CD14-positive monocyte (primary cell): ENCODE measurements around the gene NHLH2. TPM values are rescaled to one million over a fixed set of nuclear protein-coding genes. Genes with fewer than 3 reads are reported as not detected.
A peak's percentile ranks its signal among the peaks of the same experiment; 100 is the strongest.

Experiments
- DNase-seq, 3 donors: peaks; one replicate each; pipeline ENCODE4 v3.0.0-alpha.2; 2011 to 2022
- H2AFZ ChIP-seq: 2 replicates; pipeline ENCODE4 v1.6.0; 2012; ENCODE audit warnings: mild to moderate bottlenecking, low read depth, low read length, inconsistent platforms; ENCODE audit not compliant: insufficient read depth, poor library complexity, severe bottlenecking
- H3K27ac ChIP-seq, 2 donors: 1 replicate in 1 of 2; 2 replicates in 1 of 2; pipeline ENCODE4 v1.5.1; 2012 to 2013; ENCODE audit warnings: low read length in 2 of 2, control low read depth in 1 of 2, inconsistent platforms in 1 of 2, low read depth in 1 of 2, mild to moderate bottlenecking in 1 of 2
- H3K27me3 ChIP-seq, 2 donors: one replicate each; pipeline versions ENCODE4 v1.6.0 to v1.6.1; 2011 to 2013; ENCODE audit warnings: low read length in 2 of 2; ENCODE audit not compliant: control insufficient read depth in 2 of 2, insufficient read depth in 2 of 2
- H3K36me3 ChIP-seq, 2 donors: replicated peaks in 1 of 2; 1 replicate in 1 of 2; 2 replicates in 1 of 2; pipeline versions ENCODE4 v1.5.1 to v1.6.1; 2012 to 2013; ENCODE audit warnings: low read length in 2 of 2, control low read depth in 1 of 2, inconsistent platforms in 1 of 2, mild to moderate bottlenecking in 1 of 2; ENCODE audit not compliant: insufficient read depth in 2 of 2, control insufficient read depth in 1 of 2
- H3K4me1 ChIP-seq, 2 donors: 1 replicate in 1 of 2; 2 replicates in 1 of 2; pipeline versions ENCODE4 v1.5.1 to v1.6.1; 2012 to 2013; ENCODE audit warnings: low read length in 2 of 2, control low read depth in 1 of 2, inconsistent platforms in 1 of 2, mild to moderate bottlenecking in 1 of 2, moderate library complexity in 1 of 2; ENCODE audit not compliant: insufficient read depth in 2 of 2, control insufficient read depth in 1 of 2
- H3K4me2 ChIP-seq: replicated peaks from 2 replicates; pipeline ENCODE3; 2012; ENCODE audit warnings: low read length, moderate library complexity, mild to moderate bottlenecking; ENCODE audit not compliant: poor library complexity, severe bottlenecking; ENCODE audit errors: extremely low read depth
- H3K4me3 ChIP-seq, 3 experiments: fragments of 200-600 bp in 1 of 3; sonication (generic) in 1 of 3; replicated peaks in 1 of 3; 1 replicate in 2 of 3; 2 replicates in 1 of 3; pipeline ENCODE4 v1.5.1; 2011 to 2013; ENCODE audit warnings: low read length in 3 of 3, mild to moderate bottlenecking in 3 of 3, control low read depth in 2 of 3, low read depth in 2 of 3, inconsistent platforms in 1 of 3, moderate library complexity in 1 of 3
- H3K79me2 ChIP-seq: 2 replicates; pipeline ENCODE4 v1.6.0; 2012; ENCODE audit warnings: mild to moderate bottlenecking, control low read depth, inconsistent platforms, low read length, moderate library complexity; ENCODE audit not compliant: insufficient read depth
- H3K9ac ChIP-seq: 2 replicates; pipeline ENCODE4 v1.6.0; 2017; ENCODE audit warnings: low read length, mild to moderate bottlenecking; ENCODE audit not compliant: insufficient read depth, poor library complexity, severe bottlenecking
- H3K9me3 ChIP-seq, 2 donors: replicated peaks in 1 of 2; 1 replicate in 1 of 2; 2 replicates in 1 of 2; pipeline versions ENCODE4 v1.5.1 to v1.6.1; 2012 to 2013; ENCODE audit warnings: low read length in 2 of 2, control low read depth in 1 of 2; ENCODE audit not compliant: control insufficient read depth in 1 of 2, insufficient read depth in 1 of 2
- H4K20me1 ChIP-seq: 2 replicates; pipeline ENCODE4 v1.6.0; 2012; ENCODE audit warnings: mild to moderate bottlenecking, low read length, control low read depth, moderate library complexity; ENCODE audit not compliant: insufficient read depth
- H3K27ac Mint-ChIP-seq, 7 donors: one replicate each; pipeline ENCODE4 v1.8.0; 2020; ENCODE audit warnings: mild to moderate bottlenecking in 7 of 7, mixed read lengths in 7 of 7, moderate library complexity in 6 of 7, inconsistent platforms in 2 of 7
- H3K27me3 Mint-ChIP-seq, 3 donors: one replicate each; pipeline ENCODE4 v1.8.0; 2021 to 2022; ENCODE audit warnings: low read depth in 3 of 3, mild to moderate bottlenecking in 3 of 3, mixed read lengths in 3 of 3, moderate library complexity in 3 of 3, inconsistent platforms in 1 of 3
- H3K36me3 Mint-ChIP-seq, 2 donors: one replicate each; pipeline ENCODE4 v1.8.0; 2020; ENCODE audit warnings: mixed read lengths in 2 of 2, inconsistent platforms in 1 of 2, mild to moderate bottlenecking in 1 of 2
- H3K4me1 Mint-ChIP-seq: one replicate; pipeline ENCODE4 v1.8.0; 2020; ENCODE audit warnings: mild to moderate bottlenecking, mixed read lengths
- H3K4me3 Mint-ChIP-seq, 2 donors: one replicate each; pipeline ENCODE4 v1.8.0; 2020; ENCODE audit warnings: mild to moderate bottlenecking in 2 of 2, mixed read lengths in 2 of 2, moderate library complexity in 1 of 2
- H3K9me3 Mint-ChIP-seq, 7 donors: one replicate each; pipeline ENCODE4 v1.8.0; 2020 to 2022; ENCODE audit warnings: mixed read lengths in 7 of 7, mild to moderate bottlenecking in 6 of 7, moderate library complexity in 6 of 7, inconsistent platforms in 2 of 7
- WGBS: methylation state at CpG from one replicate; pipeline ENCODE4 v1.1.5; 2013; ENCODE audit warnings: missing lambda C conversion rate; ENCODE audit not compliant: insufficient coverage; 5-methylcytosine and 5-hydroxymethylcytosine counted together
- intact Hi-C, 2 donors: fragments of 100-400 bp; cut with micrococcal nuclease; formaldehyde crosslinking; loops; one replicate each; pipeline versions ENCODE4 v1.15.0 to v1.15.1; 2023
- polyA plus RNA-seq, 3 donors: library from polyadenylated mRNA; depleted of rRNA in 1 of 3; unstranded in 2 of 3; stranded (reverse) in 1 of 3; fragments of 300-500 nt in 2 of 3; fragments of >200 nt in 1 of 3; fragmentation: Illumina TruSeq in 2 of 3; gene quantifications; 1 replicate in 2 of 3; 2 replicates in 1 of 3; pipeline ENCODE4 v1.2.3, GENCODE V29; 2012 to 2021
- TF ChIP-seq, protein P1 (sequence below): fragments of 200-600 bp; IDR thresholded peaks from one replicate; pipeline ENCODE4 v1.8.0; 2022; ENCODE audit warnings: antibody characterized with exemption, mild to moderate bottlenecking

Gene NHLH2
- polyA plus RNA-seq, 3 donors = 0.03 TPM; not detected in 2

DNA sequence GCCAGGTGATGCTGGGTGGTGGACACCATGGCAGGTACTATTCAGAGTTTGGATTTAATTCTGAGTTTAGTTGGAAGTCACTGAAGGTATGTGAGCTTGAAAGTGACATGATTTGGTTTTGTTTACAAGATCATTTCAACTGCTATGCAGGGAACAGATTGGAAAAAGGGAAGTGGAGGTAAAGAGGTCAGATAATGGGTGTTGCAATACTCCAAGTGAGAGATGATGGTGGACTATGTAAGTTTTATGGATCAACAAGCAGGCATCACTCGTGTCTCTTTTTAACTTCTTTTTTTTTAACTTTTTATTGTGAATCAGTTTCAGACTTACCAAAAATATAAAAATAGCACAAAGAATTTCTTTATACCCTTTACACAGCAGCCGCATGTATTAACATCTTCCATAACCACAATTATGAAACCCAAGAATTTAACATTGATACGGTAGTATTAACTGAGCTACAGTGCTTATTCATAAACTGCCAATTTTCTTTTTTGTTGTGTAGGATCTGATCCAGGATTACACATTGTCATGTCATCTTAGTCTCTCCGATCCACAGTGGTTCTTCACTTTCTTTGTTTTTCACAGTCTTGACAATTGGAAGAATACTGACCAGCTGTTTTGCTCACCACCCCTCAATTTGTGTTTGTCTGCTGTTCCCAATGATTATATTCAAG lies 24.9 kb upstream of the NHLH2 start:
- H3K36me3 Mint-ChIP-seq = no peaks in the 10 kb centered on the region
- H3K4me1 ChIP-seq = peaks cover 13 to 15% of the 10 kb centered on the region in 2 donors
- H2AFZ ChIP-seq = peak overlapping the region; percentile 44
- H3K4me2 ChIP-seq = no peak overlapping the region
- no peaks in the 10 kb centered on the region for H3K79me2 ChIP-seq
- no peaks in the 10 kb centered on the region for H3K9me3 Mint-ChIP-seq
- H3K9me3 ChIP-seq = no peaks in the 10 kb centered on the region
- TF ChIP-seq, protein P1, sequence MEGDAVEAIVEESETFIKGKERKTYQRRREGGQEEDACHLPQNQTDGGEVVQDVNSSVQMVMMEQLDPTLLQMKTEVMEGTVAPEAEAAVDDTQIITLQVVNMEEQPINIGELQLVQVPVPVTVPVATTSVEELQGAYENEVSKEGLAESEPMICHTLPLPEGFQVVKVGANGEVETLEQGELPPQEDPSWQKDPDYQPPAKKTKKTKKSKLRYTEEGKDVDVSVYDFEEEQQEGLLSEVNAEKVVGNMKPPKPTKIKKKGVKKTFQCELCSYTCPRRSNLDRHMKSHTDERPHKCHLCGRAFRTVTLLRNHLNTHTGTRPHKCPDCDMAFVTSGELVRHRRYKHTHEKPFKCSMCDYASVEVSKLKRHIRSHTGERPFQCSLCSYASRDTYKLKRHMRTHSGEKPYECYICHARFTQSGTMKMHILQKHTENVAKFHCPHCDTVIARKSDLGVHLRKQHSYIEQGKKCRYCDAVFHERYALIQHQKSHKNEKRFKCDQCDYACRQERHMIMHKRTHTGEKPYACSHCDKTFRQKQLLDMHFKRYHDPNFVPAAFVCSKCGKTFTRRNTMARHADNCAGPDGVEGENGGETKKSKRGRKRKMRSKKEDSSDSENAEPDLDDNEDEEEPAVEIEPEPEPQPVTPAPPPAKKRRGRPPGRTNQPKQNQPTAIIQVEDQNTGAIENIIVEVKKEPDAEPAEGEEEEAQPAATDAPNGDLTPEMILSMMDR = no peak
- H3K4me1 Mint-ChIP-seq = peaks cover 14% of the 10 kb centered on the region
- H3K4me3 Mint-ChIP-seq = peak overlapping the region; percentile 32 to 70
- H3K27ac ChIP-seq = peak overlapping the region; percentile 41 to 66
- H3K27me3 Mint-ChIP-seq = peaks cover 1 to 4% (median 2%) of the 10 kb centered on the region in 3 donors
- H4K20me1 ChIP-seq = no peaks in the 10 kb centered on the region
- no peaks in the 10 kb centered on the region for H3K27me3 ChIP-seq
- intact Hi-C loops = loop anchor here in 1 of 2 donors (5.0 kb wide), 1 partner anchor 34 kb away; no protein-coding TSS in a partner anchor
- peak; percentile 67 to 77 (median 69) for DNase-seq
- H3K4me3 ChIP-seq = no peak overlapping the region
- H3K36me3 ChIP-seq = no peaks in the 10 kb centered on the region
- no peak overlapping the region for H3K9ac ChIP-seq
- WGBS = no CpG with 5 or more reads among the region's 4 CpGs
- peak overlapping the region; percentile 58 to 91 (median 87) for H3K27ac Mint-ChIP-seq

DNA sequence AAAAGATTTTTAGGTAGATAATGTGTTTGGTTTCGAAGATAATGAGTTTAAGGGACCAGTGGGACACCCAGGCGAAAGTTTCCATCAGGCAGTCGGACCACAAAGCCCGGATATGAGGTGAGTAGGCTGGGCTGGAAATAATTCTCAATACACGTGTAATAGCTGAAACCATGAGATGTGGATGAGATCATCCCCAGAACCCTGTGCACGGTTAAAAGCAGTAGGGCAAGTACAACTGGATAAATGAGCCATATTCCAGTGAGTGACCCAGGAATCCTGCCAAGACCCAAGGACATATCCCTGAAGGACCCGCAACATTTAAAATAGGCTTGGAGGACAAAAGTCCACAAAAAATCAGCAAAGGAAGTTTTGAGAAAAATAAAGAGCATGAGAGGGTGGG lies 21.5 kb upstream of the NHLH2 start:
- no peak overlapping the region for H2AFZ ChIP-seq
- no peak overlapping the region for H3K4me2 ChIP-seq
- no peak overlapping the region for H3K9ac ChIP-seq
- H3K27ac ChIP-seq = no peak overlapping the region
- H3K79me2 ChIP-seq = no peaks in the 10 kb centered on the region
- DNase-seq = no peak
- intact Hi-C loops = no loop called here
- no peak overlapping the region for H3K4me3 ChIP-seq
- peaks cover 13 to 15% of the 10 kb centered on the region in 2 donors for H3K4me1 ChIP-seq
- TF ChIP-seq, protein P1 = no peak
- Mint-ChIP-seq H3K4me3 (peak overlapping the region in 1 of 2 donors; percentile 43), H3K9me3 (no peaks in the 10 kb centered on the region), H3K27me3 (peaks cover 2 to 7% (median 7%) of the 10 kb centered on the region in 3 donors), H3K27ac (no peak overlapping the region), H3K4me1 (peaks cover 14% of the 10 kb centered on the region), H3K36me3 (no peaks in the 10 kb centered on the region)
- H3K9me3 ChIP-seq = no peaks in the 10 kb centered on the region
- peaks cover 0 to 5% of the 10 kb centered on the region in 2 donors for H3K27me3 ChIP-seq
- 94% methylated on average over 7 of the region's 7 CpGs for WGBS
- H3K36me3 ChIP-seq = no peaks in the 10 kb centered on the region
- no peaks in the 10 kb centered on the region for H4K20me1 ChIP-seq
